ENCODE measurements around the gene RPGRIP1.
"Not testable (repeated sequence)": the region's sequence is repeated elsewhere in the genome, so short reads cannot be mapped to it uniquely, and the experiment has no call there.

Gene RPGRIP1

DNA sequence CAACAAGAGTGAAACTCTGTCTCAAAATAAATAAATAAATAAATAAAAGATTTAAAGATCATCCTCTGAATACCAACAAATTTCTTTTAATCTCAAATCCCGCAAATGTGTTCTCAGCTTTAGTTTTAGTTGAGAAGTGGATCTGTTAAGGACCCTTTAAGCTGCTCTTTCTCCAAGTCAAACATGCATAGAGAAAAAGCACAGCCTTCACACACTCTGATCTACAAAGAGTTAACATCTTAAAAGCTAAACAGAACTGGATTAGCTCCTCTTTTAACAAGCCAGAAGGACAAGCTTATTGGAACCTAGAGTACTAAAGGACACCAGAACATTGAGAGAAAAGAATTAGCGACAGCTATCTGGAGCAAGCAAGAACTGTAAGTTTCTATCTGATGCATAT lies at the start of gene RPGRIP1:
Gene RPGRIP1 (plus strand): TSS at position 301 of the 400 bp plus-strand sequence. CDS start 7,894 bp downstream, outside the sequence.
- no peak for DNase-seq

DNA sequence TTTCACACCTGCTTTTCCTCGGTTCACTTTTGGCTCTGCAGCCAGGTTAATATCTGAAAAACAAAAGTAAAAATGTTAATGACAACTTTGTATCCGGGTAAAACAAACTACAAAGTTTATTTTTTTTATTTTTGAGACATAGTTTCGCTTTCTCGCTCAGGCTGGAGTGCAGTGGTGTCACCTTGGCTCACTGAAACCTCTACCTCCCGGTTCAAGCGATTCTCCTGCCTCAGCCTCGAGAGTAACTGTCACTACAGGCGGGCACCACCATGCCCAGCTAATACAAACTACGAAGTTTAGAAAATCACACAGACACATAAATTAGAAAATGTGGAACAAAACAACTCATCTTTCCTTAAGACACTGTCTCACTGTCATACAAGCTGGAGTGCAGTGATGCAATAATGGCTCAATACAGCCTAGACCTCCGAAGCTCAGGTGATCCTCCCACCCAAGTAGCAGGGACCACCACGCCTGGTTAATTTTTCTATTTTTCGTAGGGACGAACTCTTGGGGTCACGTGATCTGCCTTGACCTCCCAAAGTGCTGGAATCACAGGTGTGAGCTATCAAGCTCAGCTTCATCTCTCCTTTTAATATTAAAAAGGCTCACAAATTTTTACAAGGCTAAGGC lies 48.7 kb upstream of the RPGRIP1 start:
- DNase-seq: no peak

DNA sequence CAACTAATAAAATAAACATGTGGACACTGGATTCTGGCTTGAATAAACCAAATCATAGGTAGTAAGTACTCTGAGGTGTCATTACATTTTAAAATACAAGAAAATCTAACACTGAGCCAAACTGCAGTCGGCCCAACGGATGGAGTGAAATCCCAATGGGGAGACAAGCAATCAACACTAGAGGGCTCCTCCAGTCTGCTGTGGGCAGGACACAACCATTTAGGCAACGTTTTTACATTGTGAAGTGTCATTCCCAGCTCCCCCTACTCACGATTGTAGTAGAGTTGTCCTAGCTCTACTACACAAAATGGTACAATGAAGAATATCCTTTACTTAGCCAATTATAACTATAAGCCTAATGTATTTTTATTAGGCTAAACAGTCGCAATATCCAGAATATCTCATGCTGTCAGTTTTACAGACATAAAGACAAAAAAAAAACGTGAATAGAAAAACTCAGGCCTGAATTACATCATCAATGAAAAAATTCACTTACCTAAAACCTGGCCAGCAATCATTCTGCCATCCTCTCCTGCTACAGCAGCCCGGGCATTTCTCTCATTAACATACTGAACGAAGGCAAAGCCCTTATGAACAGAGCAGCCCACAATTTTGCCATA lies 46.3 kb upstream of the RPGRIP1 start:
- no peak for DNase-seq

DNA sequence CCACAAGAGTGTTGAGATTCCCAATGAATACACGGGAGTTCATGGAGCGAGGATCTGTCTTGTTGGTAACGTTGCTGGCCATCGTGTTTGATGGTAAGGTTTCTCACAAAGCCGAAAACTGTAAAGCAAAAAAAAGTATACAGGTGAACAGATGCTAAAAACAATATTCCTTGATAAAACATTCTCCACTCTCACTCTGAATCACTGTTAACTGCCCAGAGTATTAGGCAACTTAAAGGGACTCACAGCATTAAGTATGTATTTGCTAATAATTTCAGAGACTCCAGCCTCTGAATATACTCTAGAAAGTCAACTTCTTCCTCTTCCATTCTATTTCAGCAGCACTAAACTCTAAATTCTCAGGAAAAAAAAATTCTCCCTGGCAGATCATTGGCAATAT lies 45.8 kb upstream of the RPGRIP1 start:
- peak in 1 of 3 experiments; percentile 8 for DNase-seq

DNA sequence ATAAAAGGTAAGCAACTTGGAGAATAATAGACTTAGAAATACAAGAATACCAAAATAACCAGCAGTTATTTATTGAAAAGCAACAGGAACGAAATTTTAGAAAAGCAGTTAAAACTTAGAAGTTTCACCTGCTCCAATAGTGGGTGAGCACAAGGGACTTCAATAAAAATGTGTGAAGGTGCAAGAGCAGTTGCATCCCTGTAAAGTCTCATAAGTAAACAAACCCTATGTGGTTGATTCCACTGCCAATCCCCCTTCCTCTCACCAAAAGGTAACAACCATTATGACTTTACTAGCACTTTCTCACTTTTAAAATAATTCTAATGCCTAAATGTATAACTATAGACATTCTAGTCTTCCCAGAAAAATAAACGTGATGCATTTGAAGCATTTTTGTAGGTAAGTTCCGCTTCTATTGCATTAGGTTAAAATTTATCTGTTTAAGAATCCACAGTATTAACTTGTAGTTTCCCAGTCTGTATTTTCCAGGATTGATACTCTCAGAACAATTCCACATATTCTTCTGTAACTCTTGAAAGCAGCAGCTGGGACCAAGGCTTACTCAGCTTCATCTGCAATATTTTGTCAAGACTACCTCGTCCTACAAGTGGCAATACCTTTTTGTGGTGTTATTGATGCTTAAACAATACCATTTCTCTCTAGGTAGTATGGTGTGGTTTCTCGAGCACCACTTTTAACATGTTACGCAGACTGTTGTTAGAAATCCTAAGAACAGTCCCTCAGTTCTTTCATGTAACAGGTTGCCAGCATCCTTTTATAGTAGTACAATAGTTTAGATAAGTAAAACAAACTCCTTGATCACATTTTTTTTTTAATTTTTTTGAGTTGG lies 42.7 kb upstream of the RPGRIP1 start:
- DNase-seq: no peak

DNA sequence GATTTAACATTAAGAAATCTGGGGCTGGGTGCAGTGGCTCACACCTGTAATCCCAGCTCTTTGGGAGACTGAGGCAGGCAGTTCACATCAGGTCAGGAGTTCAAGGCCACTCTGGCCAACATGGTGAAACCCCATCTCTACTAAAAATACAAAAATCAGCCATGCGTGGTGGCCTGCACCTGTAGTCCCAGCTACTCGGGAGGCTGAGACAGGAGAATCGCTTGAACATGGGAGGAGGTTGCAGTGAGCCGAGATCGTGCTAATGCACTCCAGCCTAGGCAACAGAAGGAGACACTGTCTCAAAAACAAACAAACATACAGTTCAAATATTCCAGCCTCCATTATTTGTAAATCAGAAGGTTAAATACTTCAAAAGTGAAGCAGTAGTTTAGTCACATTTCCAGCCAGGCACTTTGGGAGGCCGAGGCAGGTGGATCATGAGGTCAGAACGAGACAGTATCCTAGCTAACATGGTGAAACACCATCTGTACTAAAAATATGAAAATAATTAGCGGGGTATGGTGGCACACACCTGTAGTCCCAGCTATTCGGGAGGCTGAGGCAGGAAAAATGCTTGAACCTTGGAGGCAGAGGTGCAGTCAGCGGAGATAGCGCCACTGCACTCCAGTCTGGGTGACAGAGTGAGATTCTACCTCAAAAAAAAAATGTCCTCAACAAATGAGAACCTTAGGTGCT lies 40.9 kb upstream of the RPGRIP1 start:
- DNase-seq: no peak

DNA sequence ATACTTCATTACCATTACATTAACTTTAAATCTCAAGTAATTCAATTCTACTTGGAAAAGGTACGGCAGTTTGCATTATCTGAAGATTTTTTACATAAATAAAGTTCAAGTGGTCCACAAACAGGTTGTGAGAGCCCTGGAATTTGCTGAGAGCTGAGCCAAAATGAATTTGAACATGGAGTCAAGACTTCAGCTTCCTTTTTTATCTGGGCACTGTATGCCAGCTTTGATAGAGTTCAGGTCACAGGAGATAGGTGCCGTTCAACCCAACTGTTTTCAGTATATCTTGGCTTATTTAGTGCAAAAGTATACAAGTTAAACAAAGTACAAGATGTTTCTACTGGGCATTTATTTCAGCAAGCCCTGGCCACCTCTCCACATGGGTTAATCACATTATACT lies 39.5 kb upstream of the RPGRIP1 start:
- DNase-seq: no peak

DNA sequence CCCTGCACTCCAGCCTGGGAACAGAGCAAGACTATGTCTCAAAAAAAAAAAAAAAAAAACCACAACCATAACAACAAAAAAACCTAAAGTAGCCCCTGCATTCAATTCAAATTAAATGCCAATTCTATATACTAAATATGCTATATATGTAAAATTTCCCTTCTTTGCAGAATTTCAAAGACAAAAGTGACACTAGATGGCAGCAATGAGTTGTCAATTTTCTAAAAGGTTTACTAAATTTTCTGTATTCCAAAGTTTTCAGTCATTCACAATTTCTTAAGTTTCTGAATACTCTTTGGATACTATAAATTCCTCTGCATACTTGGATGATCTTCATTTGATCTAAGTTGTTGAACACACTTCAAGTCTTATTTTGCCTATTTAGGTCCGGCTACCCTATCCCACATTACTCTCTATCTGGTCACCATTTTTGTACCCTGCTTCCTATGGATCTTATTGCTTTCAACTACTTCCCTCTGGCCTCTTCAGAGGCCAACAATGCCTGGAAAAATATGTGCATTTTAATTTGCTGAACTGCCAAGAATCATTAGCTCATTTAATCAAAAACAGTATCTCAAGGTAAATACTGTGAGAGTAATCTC lies 38.6 kb upstream of the RPGRIP1 start:
- peak in 1 of 3 experiments; percentile 32 for DNase-seq

DNA sequence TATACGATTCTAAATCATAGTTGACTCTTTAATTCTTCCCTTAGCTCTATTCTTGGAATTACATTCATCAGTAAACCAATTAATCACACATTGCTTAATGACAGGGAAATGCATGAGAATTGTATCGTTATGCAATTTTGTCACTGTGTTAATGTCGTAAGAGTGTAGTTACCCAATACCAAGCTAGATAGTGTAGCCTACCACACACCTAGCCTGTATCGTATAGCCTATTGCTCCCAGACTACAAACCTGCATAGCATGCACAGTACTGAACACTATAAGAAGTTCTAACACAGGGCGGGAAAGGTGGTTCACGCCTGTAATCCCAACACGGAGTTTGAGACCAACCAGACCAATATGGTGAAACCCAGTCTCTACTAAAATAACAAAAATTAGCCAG lies 35.3 kb upstream of the RPGRIP1 start:
- no peak for DNase-seq

DNA sequence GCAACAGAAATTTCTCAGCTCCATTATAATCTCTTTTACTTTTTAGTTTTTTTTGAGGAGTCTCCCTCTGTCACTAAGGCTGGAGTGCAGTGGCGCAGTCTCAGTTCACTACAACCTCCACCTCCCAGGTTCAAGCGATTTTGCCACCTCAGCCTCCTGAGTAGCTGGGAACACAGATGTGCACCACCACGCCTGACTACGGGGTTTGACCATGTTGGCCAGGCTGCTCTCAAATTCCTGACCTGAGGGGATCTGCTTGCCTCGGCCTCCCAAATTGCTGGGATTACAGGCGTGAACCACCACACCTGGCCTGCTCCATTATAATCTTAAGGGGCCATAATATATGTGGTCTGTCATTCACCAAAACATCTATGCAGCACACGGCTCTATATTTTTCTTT lies 34.1 kb upstream of the RPGRIP1 start:
- no peak for DNase-seq

DNA sequence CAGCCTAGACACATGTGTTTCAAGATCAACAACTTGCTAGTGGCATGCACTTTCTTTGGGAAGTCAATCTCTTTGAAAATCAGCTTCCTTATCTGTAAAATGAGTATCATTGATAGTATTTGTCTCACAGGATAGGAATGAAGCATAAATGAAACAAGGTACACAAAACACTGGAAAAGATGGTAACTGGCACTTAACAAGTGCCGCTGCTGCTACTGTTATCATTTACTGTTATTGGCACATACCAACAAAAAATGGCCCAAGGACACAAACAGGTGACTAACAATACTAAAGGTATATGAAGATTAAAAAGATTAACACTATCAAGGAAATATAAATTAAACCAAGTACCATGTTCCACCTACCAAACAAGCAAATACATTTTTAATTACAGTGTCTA lies 31.5 kb upstream of the RPGRIP1 start:
- no peak for DNase-seq

DNA sequence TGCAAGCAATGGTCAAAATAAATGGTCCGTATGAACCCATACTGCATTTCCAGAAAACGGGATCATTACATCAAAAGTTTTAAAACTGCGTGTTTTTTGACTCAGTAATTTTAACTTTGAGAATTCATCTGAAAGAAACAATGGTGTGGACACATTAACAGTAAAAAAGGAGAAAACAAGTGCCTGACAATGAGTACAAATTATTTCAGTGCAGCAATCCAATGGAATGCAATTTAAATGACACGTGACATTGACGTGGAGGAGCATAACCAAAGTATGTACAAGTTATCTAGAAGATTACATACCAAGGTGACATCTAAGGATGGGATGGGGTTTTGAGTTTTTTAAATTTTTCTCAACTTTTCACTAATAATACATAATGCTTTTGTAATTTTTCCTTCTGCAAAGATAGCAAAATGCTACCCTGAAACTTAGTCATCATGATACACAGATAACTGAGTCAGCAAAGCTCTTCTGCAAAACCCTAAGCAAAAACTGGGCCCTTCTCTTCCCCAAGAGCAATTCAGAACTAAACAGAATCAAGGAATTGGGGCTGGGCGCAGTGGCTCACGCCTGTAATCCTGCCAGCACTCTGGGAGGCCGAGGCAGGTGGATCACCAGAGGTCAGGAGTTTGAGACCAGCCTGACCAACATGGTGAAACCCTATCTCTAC lies 31.0 kb upstream of the RPGRIP1 start:
- DNase-seq: no peak

DNA sequence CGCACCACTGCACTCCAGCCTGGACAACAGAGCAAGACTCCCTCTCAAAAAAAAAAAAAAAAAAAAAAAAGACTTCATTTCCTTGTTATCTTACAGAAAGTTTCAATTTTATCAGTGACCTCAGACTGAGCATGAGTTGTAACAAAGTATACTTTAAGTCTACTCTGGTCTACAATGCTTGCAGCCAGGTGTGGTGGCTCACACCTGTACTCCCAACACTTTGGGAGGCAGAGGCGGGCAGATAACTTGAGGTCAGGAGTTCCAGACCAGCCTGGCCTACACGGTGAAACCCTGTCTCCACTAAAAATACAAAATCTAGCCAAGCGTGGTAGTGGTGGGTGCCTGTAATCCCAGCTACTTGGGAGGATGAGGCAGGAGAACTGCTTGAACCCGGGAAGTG lies 28.7 kb upstream of the RPGRIP1 start:
- DNase-seq: no peak

DNA sequence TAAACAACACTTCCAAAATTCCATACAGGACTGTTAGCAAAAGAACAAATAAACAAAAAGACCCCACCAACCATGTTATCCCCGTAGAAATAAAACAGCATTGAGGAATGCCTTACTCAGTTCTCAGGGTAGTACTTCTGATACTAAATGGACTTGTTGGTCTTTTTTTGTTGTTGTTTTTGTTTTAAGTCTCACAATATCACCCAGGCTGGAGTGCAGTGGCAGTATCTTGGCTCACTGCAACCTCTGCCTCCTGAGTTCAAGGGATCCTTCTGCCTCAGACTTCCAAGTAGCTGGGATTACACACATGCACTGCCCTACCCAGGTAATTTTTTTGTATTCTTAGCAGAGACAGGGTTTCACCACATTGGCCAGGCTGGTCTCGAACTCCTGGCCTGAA lies 27.7 kb upstream of the RPGRIP1 start:
- DNase-seq: no peak

DNA sequence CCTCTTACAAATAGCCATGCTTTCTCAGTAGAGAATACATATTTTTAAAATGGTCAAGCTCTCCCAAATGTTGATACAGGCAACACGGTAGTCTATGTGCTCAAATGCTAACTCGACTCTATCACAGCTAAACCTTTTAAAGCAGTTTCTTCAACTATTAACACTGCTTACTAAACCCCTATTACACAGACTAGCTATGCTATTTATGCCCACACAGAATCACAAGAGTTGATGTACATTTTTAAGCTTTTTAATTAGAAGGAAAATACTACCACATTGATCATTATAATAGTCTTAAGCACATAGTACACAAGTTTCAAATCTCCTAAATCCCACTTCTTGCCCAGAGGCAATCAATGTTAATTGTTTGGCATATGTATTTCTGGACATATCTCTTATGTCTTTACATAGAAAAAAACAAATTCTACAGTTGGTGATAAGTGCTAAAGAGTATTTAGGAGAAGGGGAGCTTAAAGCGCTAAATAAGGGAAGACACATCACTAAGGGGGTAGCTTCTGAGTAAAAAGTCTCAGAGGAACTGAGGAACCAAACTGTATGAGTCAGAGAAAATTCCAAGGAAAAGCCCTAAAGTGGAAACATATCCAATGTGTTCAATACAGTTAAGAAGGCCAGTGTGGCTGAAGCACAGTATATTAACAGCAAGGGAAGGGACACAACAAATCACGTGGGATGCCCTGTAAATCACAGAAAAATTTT lies 24.3 kb upstream of the RPGRIP1 start:
- DNase-seq: no peak

DNA sequence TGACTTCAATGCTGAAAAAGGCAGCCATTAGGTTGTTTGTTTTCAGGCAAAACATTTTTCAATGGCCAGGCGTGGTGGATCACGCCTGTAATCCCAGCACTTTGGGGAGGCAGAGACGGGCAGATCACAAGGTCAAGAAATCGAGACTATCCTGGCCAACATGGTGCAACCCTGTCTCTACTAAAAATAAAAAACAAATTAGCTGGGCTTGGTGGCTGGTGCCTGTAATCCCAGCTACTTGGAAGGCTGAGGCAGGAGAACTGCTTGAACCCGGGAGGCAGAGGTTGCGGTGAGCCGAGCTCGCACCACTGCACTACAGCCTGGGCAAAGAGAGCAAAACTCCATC lies 23.8 kb upstream of the RPGRIP1 start:
- DNase-seq: not testable (repeated sequence)

DNA sequence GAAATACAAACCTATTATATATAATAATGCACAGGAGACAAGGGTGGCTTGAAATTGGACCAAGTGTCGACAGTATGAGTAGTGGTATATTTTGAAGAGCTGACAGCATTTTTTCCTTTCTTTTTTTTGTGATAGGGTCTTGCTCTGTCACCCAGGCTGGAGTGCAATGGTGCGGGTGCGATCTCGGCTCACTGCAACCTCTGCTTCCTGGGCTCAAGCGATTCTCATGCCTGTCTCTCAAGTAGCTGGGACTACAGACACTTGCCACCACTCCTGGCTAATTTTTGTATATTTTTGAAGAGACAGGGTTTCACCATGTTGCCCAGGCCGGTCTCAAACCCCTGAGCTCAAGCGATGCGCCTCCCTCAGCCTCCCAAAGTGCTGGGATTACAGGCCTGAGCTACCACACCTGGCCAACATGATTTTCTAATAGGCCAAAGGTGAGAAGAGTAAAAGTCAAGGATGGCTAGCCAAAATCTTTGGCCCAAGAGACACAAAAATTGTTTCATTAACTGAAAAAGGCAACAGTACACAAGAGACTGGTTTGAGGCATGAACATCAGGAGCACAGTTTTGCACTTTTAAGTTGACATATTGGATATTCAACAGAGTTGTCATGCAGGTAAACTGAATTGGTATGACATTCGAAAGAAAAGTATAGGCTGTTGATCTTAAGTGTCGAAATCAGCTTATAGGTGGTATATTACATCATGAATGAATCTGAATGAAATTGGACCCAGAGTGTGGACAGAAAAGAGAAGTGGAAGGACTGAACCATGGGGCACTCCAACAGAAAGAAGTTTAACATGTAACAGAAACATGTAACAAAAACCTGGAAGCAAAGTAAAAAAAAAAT lies 23.1 kb upstream of the RPGRIP1 start:
- DNase-seq: no peak

DNA sequence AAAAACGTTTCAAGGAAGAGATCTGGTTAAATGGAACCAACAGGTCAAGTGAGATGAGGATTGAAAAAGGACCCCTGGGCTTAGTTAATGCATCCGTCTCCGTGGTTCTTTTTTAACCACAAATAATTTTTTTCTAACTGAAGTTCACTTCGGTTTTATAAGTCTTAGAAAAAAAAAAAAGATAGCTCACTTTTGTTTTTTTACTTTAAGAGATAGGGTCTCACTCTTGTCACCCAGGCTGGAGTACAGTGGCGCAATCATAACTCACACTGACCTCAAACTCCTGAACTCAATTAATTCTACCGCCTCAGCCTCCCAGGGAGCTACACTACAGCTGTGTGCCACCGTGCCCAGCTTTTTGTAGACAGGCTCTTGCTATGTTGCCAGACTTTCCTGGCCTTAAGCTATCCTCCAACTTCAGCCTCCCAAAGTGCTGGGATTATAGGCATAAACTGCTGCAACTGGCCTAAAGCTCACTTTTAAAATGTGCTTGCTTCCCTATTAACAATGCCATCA lies 22.4 kb upstream of the RPGRIP1 start:
- no peak for DNase-seq

DNA sequence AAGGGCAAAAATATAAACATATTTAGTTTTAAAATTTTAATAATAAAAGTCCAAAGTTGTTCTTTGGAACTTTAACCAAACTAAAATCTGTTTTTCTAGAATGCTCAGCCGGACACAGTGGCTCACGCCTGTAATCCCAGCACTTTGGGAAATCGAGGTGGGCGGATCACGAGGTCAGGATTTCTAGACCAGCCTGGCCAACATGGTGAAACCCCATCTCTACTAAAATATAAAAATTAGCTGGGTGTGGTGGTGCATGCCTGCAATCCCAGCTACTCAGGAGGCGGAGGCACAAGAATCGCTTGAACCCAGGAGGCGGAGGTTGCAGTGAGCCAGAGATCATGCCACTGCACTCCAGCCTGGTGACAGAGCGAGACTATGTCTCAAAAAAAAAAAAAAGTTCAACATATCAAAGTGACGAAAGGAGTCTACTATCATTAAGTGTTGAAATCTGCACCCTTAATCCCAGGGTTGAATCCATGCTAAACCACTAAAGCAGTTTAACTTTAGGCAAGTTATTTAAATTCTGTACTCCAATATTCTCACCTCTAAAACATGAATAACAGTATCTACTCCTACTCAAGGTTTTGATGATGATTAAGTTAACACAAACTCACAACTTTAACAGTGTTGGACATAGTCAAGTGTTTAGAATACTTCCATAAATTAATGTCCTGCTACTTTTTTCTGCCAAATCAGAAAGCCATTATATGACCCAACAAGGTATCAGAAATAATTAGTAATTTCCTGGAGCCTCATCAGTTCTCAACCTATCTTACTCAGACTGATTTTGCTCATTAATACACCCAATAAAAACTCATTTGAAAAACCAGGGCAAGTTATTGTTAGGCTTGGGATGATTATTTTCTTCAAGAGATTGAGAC lies 21.6 kb upstream of the RPGRIP1 start:
- no peak for DNase-seq

Data from NCI-H1417 (cell line).